ENCODE data around the gene TEDDM1.

Gene TEDDM1

GRCh38 chr1:182441719-182442118 is 41.3 kb upstream of the TEDDM1 start:
- DNase-seq (ENCODE audit: low read depth), result no peak
- TF ChIP-seq CTCF (conservative IDR thresholded peaks at IDR 0.05; ENCODE audit: low read length), result no peak
- H3K4me3 ChIP-seq (ENCODE audit: low read length), result no peak overlapping the region

- no peak overlapping the region for H3K4me3 ChIP-seq (ENCODE audit: low read length)
- no peak for TF ChIP-seq CTCF (conservative IDR thresholded peaks at IDR 0.05; ENCODE audit: low read length)
- DNase-seq (ENCODE audit: low read depth), result no peak
Observed at GRCh38 chr1:182438326-182438725, 37.9 kb upstream of the TEDDM1 start.

- TF ChIP-seq CTCF (conservative IDR thresholded peaks at IDR 0.05; ENCODE audit: low read length), result no peak
- DNase-seq (ENCODE audit: low read depth), result no peak
- H3K4me3 ChIP-seq (ENCODE audit: low read length), result no peak overlapping the region
Observed at GRCh38 chr1:182433580-182433979, 33.1 kb upstream of the TEDDM1 start.

GRCh38 chr1:182431278-182431677 is 30.8 kb upstream of the TEDDM1 start:
- no peak for TF ChIP-seq CTCF (conservative IDR thresholded peaks at IDR 0.05; ENCODE audit: low read length)
- no peak overlapping the region for H3K4me3 ChIP-seq (ENCODE audit: low read length)
- DNase-seq (ENCODE audit: low read depth), result no peak

- no peak for TF ChIP-seq CTCF (conservative IDR thresholded peaks at IDR 0.05; ENCODE audit: low read length)
- H3K4me3 ChIP-seq (ENCODE audit: low read length), result no peak overlapping the region
- no peak for DNase-seq (ENCODE audit: low read depth)
Observed at GRCh38 chr1:182430263-182431068, 30.0 kb upstream of the TEDDM1 start.

GRCh38 chr1:182428043-182428442 is 27.6 kb upstream of the TEDDM1 start:
- DNase-seq (ENCODE audit: low read depth), result no peak
- no peak for TF ChIP-seq CTCF (conservative IDR thresholded peaks at IDR 0.05; ENCODE audit: low read length)
- no peak overlapping the region for H3K4me3 ChIP-seq (ENCODE audit: low read length)

Measured in AG10803 (cell line).